ENCODE measurements around the gene IFT43.
"Not testable (repeated sequence)": the region's sequence is repeated elsewhere in the genome, so short reads cannot be mapped to it uniquely, and the experiment has no call there.

Gene IFT43

DNA sequence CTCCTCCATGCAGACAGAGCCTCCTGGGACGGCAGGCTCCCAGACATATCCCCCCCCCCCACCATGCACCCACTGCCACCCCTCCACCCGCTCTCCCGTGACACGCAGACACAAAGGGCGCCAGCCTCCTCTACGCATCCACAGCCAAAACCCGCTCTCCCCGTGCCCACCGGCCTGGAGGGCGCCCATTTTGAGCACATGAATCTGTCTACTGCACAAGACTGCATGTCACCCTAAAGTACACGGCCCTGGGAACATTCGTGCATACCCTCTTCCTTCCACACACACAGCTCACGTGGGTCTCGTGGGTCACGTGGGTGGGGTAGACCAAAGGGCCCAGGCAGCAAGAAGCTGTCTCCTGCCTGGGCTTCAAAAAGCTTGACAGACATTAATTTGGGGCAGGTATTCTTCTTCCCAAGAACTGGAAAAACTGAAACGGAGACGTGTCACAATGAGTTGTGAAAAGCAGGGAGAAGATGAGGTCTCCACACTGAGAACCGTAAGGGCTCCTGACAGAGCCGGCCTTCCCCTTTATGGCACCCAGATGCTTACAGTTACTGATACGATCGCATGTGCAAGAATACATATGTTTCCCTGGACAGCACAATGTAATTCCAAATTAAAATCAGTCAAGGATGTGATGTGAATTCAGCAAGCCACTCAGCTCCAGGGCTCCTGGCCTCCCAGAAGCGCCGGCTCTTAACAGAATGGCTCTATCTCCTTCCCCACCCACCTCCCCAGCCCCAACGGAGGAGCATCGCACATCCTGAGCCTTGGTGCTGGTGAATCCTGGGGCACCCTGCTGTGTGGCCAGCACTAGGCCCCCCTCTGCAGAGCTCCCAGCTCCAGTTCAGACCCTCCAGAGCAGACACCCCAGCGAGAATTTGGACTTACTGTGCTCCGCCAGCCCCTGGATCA lies 5.7 kb upstream of the IFT43 start:
- no peak for DNase-seq (ENCODE audit: low read depth in 2 of 2, low spot score in 1 of 2)

DNA sequence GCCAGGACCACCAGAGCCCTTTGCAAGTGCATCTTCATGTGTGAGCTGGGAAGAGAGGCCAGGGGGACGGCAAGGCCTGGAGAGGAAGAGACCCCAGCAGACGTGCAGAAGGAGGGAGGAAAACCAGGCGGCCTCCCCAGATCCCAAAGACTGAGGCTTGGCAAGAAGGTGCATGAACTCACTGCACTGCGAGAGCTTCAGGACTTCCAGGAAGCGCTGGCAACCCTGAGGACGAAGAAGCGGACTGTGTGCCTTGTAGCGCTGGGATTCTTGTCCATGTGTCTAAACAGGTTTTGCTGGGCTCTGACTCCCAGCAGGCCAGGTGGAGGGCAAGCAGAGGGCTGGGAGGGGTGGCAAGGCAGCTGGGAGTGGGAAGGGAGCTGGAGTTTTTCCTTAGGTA lies 4.7 kb upstream of the IFT43 start:
- DNase-seq (ENCODE audit: low read depth in 2 of 2, low spot score in 1 of 2), result no peak

DNA sequence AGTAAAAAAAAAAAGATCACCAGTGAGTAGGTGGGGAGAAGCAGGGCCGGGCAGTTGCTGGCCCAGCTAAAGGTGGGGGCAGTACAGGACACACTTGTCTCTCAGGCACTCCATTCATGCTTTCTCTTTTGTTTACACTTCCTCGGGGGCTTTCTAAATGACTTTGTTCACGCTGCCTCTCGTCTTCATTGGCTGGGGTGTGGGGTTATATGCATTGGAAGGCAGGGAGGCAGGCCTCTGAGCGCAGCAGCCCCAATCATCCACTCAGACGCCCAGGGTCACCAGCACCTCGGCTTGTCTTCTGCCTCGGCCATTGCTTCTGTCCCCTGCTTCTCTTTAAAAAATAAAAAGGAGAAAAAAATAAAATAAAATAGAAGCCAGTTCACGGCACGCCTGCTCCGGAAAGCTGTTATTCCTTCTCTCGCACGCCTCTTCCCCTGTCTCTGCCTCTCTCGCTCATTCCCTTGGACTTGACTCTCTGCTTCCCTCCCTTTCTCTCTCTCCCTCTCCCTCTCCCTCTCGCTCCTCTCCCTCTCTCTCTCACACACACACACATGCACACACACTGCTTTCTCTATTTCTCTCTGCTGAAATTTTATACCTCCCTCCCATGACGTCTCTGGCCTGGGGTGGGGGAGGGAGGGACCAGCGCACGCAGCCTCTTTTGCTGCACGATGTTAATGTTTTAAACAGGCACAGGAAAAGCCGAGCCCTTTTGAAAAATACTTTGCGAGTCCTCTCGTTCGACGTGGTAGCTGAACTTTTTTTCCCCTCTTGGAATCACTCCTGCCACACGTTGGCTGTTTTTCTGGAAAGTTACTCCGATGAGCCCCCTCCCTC lies 3.9 kb upstream of the IFT43 start, which contains the start of gene TGFB3:
TSS of gene TGFB3 (minus strand) at position 570 of the 840 bp plus-strand sequence. CDS start 1,102 bp downstream, outside the sequence.
- peak; percentile 14 to 29 for DNase-seq (ENCODE audit: low read depth in 2 of 2, low spot score in 1 of 2)

DNA sequence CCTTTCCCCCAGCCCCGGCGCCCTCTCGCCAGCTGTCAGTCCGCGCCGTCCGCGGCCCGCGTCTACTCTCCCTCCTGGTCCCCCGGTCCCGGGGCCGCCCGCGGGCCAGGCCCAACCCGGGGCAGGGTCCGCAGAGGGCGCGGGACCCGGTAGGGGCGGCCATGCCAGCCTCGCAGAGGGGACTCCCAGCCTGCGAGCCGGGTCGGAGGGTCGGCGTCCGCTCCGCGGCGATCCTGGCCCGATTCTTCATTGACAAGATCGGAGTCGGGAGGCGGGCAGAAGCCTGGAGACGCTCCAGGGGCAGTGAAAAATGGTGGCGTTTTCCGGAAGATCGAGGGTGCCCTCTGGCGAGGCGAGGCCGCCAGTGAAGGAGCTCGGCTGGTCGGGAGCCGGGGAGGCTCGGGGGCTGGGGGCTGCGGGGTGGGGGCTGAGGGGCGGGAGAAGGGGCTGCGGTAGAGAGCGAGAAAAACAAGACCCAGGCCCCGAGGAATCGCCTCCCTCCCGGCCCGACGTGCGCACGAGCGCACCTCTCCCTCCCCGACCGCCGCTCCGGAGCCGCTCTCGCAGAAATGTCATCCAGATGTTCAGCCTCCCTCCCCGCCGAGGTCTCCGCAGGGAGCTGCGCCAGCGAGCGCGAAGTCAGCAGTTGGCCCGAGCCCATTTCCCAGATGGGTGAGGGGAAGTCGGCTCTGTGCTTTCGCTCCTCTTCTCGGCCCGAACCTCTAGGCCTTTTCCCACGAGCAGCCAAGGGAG lies 3.1 kb upstream of the IFT43 start:
- peak; percentile 44 to 60 for DNase-seq (ENCODE audit: low read depth in 2 of 2, low spot score in 1 of 2)

DNA sequence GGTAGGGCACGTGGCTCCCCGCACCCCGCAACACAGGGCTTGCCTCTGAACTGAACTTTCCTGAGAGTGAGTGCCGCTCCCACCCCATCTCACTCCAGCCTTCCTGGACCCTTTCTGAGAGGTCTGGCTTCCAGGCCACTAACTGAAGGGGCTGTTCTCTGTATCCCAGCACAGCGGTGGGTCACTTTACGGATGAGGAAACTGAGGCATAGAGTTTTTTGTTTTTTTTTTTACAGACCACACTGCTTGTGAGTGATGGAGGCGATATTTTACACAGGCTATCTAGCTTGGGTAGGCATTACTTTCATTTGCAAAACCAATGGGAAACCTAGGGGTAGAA lies 2.6 kb upstream of the IFT43 start:
- no peak for DNase-seq (ENCODE audit: low read depth in 2 of 2, low spot score in 1 of 2)

DNA sequence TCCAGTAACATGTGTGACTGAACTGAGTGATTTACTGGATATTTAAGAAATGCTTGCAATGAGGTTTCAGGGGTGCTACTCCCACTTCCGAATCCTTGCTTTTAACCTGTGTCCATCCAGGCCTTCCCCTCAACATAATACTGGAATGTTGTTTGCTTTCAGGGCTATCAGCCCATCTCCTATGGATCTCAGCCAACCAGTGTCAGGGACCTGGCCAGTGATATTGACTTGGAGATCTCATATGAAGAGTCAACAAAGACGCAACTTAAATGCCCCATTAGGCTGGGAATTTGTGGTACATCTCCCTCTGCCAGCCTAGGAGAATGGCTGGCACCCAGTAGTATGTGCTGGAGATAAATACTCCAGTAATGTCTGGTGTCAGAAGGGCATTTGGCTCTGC lies 889 bp upstream of the IFT43 start:
- no peak for DNase-seq (ENCODE audit: low read depth in 2 of 2, low spot score in 1 of 2)

DNA sequence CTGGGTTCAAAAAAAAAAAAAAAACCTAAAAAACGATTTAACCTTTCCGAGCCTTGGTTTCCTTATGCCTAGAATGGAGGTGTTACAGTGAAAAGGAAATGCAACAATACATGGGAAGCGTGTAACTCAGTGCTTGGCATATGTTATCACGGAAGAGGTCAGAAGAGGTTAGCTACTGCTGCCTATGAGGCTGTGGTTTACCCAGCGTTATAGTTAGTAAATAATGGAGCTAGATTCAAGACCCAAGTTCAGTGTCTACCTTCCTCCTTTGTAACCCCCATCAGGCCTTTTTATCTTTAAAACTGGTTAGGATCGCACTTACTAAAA lies 839 bp downstream of the IFT43 start:
- DNase-seq (ENCODE audit: low read depth in 2 of 2, low spot score in 1 of 2), result no peak

DNA sequence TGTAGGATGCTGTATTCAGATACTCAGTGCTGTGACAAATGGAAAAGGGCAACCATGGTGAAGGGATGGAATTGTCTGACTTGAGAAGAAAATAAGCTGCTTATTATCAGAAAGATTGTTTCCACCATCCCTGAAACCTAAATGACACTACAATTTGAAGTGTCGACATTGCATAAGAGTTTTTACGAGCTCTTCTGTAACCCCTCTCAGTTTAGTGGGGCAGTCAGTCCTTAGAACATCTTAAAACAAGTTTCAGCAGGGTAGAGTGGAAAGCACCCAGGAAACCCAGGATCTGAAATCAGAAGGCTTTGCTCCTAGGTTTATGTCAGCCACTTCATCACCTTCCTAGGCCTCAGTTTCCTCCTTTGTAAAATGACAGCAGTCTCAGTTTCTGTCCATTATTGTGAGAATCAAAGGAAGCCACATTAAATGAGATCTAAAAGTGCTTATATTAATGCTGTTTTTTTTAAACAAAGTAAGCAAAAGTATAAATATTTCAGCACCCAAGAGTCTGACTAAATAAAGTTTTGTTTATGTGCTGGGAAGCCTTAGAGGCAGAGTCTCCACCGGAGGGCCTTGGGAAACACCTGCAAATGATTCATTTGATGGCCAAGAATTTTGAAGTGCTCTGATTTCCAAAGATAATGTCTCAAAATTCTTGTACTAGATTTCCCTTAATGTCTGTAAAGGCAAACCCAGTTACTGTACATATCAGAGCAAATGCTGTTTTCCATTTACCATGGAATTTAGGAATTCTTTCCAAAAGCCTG lies 1.8 kb downstream of the IFT43 start:
- DNase-seq (ENCODE audit: low read depth in 2 of 2, low spot score in 1 of 2), result no peak

DNA sequence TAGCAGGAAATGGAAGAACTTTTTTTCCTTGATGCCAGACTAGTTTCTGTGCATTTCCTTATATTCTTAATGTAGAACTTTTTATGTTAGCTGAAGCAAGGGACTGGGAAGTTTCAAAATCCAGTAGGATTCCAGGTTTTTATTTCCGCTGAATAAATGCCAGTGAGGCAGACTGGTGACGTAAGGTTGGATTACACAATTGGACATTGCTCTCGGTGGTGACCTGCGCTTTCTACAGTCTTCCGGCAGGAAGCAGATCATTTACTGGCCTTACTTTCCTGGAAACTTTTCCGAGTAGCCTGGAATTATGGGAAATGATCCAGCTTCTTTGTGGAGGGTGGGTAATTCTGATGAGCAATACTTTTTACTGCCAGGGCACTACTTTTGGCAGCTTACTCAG lies 3.6 kb downstream of the IFT43 start:
- no peak for DNase-seq (ENCODE audit: low read depth in 2 of 2, low spot score in 1 of 2)

DNA sequence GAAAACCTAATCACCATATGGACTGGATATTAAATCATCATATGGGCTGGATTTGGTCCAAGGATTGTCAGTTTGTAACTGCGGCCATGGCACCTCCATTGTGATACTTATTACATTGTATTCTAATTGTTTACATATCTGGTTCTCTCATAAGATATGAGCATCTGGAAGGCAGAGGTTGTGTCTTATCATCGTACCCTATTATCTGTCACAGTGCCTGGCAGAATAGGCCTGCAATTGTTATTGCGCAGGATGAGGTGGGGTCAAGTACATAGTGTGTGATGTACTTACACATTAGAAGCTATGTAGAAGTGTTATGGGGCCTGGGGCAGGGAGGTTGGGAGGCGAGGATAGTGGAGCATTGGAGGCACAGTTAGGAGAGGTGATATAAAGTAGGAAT lies 4.7 kb downstream of the IFT43 start:
- no peak for DNase-seq (ENCODE audit: low read depth in 2 of 2, low spot score in 1 of 2)

DNA sequence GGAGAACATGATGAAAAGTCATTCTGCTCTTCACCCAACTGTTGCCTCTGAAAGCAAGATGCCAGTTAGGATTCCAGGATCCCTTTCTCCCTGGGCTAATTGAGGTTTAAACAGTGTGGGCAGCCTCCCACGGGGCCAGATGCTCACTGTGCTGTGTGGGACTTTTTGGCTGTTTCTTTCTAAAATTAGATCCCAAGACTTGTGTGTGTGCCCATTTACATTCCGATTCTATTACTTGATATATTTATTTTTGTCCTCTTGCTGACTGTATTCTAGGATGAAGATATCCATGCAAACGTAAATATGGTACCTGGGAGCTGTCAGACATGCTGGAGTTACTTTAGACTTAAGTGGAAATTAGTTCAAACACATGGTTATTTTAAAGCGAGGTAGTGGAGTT lies 6.2 kb downstream of the IFT43 start:
- no peak for DNase-seq (ENCODE audit: low read depth in 2 of 2, low spot score in 1 of 2)

DNA sequence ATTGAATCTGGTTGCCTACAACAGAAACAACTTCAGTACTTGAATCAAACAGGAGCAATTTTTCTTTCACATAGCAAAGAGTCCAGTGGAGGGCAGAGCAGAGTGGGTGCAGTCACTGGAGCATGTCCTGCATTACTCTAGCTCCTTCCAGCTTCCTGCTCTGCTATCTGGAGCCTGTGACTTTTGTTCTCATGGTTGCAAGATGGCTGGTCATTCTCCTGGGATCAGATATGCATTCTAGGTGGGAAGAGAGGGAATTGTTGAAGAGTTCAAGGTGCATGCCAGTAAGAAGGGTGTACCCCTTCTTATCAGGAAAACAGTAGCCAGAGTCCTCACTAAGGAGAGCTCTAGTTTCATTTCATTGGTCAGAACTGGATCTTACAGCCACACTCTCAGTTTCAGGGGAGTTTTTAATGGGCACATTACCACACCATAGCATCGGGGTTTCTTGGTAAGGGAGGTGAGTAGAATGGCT lies 8.0 kb downstream of the IFT43 start:
- DNase-seq (ENCODE audit: low read depth in 2 of 2, low spot score in 1 of 2), result no peak

DNA sequence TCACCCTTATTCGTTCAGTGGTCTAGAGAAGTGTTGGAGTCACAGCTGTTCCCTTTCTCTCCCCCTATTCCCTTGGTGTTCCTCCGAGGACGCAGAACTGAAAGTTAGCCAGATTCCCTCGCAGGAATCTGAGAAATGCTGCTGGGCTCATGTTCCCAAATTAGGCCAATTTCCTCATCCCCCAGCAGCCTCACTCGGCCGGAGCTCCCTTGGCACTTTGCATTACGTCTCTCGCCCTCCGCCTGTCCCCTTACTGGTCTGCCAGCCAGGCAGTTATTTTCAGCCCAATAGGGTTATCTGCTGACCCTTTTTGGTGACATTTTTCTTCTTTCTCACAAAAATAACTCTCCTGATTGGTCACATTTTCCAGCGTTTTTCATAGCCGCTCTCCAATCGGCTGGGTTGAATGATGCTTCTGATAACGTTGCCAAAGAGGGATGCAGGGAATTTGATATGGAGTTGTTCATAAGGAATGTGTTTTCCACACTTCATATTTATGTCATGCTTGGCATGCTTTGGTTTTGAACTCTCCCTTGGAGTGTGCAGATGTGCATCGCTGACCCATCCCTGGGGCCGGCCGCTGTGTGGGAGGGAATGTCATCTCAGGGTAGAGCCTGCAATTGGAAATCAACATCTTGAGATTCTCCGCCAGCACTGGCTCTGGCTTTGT lies 9.9 kb downstream of the IFT43 start:
- DNase-seq (ENCODE audit: low read depth in 2 of 2, low spot score in 1 of 2), result no peak

DNA sequence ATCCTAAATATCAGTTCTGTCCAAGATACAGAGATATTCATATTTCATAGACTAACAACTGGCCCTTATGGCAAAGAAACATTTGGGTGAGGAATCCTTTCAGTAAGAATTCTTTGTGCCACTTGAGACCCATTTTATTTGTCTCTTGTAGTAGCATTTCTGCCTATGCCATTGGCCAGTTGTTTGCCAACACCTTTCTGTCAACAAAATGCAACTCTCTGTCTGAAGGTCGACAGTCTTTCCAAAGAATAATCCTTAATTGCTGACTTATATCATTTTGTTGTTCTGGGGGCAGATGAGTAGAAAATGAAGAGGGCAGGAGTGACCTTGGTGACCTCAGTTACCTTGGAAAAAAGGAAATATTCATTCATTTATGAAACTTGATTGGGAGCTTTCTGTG lies 10.9 kb downstream of the IFT43 start:
- no peak for DNase-seq (ENCODE audit: low read depth in 2 of 2, low spot score in 1 of 2)

DNA sequence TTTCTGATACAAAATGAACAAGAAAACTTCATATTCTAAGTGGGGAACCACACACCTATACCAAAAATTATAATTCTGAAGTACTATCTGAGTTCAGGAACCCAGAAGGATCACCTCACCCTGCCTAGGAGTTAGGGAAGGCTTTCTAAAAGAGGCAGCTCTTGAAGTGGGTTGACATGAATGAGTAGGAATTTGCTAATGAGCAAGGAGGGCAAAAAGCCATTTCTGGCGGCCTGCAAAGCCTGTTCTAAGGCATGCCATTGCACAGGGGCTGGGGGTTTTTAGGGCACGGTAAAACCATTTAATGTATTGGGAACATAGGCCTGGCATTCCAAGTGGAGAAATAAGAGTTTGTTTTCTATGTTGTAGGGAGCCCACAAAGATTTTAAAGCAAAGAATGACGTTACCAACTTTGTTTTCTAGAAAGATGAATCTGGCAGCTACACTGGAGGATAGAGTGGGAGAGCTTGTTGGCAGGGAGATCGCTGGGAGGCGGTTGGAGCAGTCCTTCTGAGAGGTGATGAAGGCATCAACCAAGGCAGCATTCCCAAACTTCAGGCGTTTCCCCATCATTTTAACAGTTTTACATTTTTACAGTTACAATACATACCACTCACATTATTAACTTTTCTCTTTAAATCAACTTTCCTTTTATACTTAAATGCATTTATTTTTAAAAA lies 14.1 kb downstream of the IFT43 start:
- DNase-seq (ENCODE audit: low read depth in 2 of 2, low spot score in 1 of 2), result no peak

DNA sequence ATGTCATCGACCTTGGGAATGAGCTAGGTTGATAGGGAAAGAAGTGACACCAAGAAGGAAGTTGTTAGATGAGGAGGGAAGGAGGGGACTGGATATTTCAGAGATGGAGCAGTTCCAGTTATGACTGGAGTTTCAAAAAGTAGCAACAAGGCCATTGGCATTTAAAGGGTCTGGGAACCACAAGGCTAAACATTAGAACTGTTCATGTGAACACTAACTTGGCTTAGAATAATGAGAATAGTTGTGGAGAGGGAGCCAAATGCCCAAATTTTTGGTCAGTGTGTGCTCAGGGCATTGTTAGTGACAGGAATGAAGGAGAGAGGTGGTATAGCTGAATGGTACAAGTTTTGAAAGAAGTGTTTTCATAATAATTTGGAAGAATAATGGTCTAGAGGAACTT lies 16.8 kb downstream of the IFT43 start:
- DNase-seq (ENCODE audit: low read depth in 2 of 2, low spot score in 1 of 2), result no peak

DNA sequence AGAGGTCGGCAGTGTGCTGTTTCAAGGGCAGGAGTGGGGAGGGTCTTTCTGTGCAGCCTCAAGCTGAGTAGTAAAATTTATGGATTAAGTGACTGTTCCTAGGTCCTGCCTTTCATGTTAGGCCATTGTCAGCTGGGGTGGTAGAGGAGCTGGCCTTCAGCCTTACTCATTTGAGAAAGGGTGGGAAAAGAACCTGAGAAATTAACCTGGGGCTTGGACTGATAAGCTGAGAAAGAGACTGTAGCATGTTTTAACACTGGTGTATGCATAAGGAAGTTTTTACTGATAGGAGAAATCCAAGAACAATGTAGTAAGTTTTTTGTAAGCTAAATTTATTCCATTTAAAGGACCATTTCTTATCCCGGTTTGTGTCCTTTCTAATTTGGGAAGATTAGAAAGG lies 20.7 kb downstream of the IFT43 start:
- DNase-seq (ENCODE audit: low read depth in 2 of 2, low spot score in 1 of 2), result no peak

DNA sequence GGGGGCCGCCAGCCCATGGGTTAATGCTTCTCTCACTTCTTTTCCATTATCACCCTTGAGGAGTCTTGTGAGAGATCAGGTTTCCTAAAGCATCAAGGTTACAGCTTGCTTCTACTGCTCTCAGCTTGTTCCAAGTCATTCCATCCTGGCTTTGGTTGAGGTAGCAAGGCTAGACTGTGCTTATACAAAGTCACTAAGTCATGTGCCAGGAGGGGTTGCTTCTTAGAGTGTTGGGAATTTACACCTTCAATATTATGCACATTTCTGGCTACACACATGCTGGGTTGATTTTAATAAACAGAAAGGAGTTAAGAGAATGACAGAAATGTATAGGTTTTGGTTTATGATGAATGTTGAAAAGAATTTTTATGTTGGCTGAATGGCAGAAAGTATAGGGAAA lies 21.8 kb downstream of the IFT43 start:
- no peak for DNase-seq (ENCODE audit: low read depth in 2 of 2, low spot score in 1 of 2)

DNA sequence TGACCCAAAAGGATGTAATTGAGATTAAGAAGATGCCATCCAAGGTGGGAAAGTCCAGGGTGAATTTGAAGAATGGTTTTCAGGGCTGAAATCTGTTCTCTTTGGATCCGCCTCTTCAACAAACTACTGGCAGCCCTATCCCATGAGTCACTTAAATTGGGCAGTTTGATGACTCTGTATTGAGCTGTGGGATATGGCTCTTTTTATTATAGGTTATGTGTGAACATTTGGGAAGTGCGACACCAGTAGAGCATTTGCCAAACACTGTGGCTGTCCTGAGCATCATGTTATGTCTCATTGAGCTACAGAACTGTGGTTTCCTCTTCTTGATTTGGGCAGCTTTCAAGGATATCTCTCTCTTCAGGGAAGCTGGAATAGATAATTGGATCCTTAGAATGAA lies 22.3 kb downstream of the IFT43 start:
- no peak for DNase-seq (ENCODE audit: low read depth in 2 of 2, low spot score in 1 of 2)

DNA sequence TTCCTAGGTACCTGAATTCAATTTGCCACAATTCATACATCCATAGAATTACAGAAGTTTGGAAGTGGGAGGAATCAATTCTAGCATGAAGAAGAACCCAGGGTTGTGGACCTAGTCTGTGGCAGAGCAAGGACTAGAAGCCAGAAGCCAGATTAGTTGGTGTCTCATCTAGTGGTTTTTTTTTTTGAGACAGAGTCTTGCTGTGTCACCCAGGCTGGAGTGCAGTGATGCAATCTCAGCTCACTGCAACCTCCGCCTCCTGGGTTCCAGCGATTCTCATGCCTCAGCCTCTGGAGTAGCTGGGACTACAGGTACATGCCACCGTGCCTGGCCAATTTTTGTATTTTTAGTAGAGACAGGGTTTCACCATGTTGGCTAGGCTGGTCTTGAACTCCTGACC lies 24.1 kb downstream of the IFT43 start:
- not testable (repeated sequence) for DNase-seq (ENCODE audit: low read depth in 2 of 2, low spot score in 1 of 2)
